Uterus (tissue), 4 donors: ENCODE results near the gene SHISA9. TPM values are rescaled to one million over a fixed set of nuclear protein-coding genes. Genes with fewer than 3 reads are reported as not detected.

Experiments used
- DNase-seq, 2 donors: peaks; one replicate each; pipeline ENCODE4 v3.0.0-alpha.2; 2019 to 2020
- H3K27ac ChIP-seq, 2 donors: fragments of 200-600 bp; sonication (generic); 1 replicate in 1 of 2; 2 replicates in 1 of 2; pipeline ENCODE4 v1.5.1; 2016 to 2018
- H3K27me3 ChIP-seq, 2 donors: fragments of 200-600 bp; sonication (generic); one replicate each; pipeline ENCODE4 v1.5.1; 2018 to 2019; ENCODE audit warnings: control low read depth in 1 of 2
- H3K36me3 ChIP-seq, 2 donors: fragments of 200-600 bp; sonication (generic); one replicate each; pipeline ENCODE4 v1.5.1; 2019; ENCODE audit warnings: control low read depth in 1 of 2
- H3K4me1 ChIP-seq, 2 donors: fragments of 200-600 bp; sonication (generic); one replicate each; pipeline ENCODE4 v1.5.1; 2018 to 2019; ENCODE audit warnings: control low read depth in 1 of 2
- H3K4me3 ChIP-seq, 2 donors: fragments of 200-600 bp; sonication (generic); 1 replicate in 1 of 2; 2 replicates in 1 of 2; pipeline ENCODE4 v1.5.1; 2018 to 2019; ENCODE audit warnings: mild to moderate bottlenecking in 1 of 2
- H3K9me3 ChIP-seq, 2 donors: fragments of 200-600 bp; sonication (generic); one replicate each; pipeline ENCODE4 v1.5.1; 2019; ENCODE audit warnings: control low read depth in 1 of 2
- CTCF ChIP-seq, 4 experiments: fragments of 200-600 bp in 2 of 4; fragments of 450-650 bp in 2 of 4; sonication (generic) in 2 of 4; IDR thresholded peaks; one replicate each; pipeline ENCODE4 v1.5.1; 2016 to 2019; ENCODE audit warnings: antibody characterized with exemption in 4 of 4, mild to moderate bottlenecking in 2 of 4, moderate library complexity in 1 of 4
- POLR2A ChIP-seq, 2 donors: fragments of 450-650 bp; IDR thresholded peaks; one replicate each; pipeline ENCODE4 v1.6.1; 2016; ENCODE audit warnings: antibody characterized with exemption in 2 of 2, mild to moderate bottlenecking in 1 of 2, moderate library complexity in 1 of 2
- intact Hi-C: fragments of 100-400 bp; cut with DNase I; formaldehyde crosslinking; loops from one replicate; pipeline ENCODE4 v1.15.1; 2023; ENCODE audit warnings: low total_unique reads
- total RNA-seq, 4 donors: library from RNA; depleted of rRNA in 3 of 4; stranded (reverse); fragments of >200 nt in 3 of 4; gene quantifications; one replicate each; pipeline versions ENCODE4 v1.1.0 to v1.2.4, GENCODE V29; 2014 to 2023
- donor health status: DM: yes; HTN: yes; CAD: no.

SHISA9 gene
- total RNA-seq, 4 donors from 2014 or later = 0.27 TPM; not detected in 3

DNA sequence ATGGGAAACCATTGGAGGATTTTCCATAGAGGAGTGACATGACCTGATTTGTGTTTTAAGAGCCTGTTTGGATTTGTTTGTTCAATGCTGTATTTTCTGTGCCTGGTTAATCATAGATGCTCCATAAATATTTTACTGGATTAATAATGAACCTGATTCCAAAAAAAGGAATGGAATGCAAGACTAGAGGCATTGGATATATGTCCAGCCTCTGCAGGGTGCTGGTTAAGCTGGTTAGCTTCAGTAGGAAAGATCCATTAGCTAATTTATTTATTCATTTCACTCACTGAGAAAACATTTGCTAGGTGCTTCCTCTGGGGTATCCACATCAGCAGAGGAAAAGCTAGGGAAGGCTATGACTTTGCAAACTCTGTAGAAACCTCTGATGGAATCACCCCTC is 57.7 kb downstream of the SHISA9 start:
- Histone ChIP-seq H3K4me3 (no peak overlapping the region), H3K27ac (no peak overlapping the region), H3K4me1 (no peaks in the 10 kb centered on the region), H3K27me3 (no peaks in the 10 kb centered on the region), H3K9me3 (no peaks in the 10 kb centered on the region), H3K36me3 (no peaks in the 10 kb centered on the region)
- TF ChIP-seq POLR2A (IDR thresholded peaks at IDR 0.05) (no peak), CTCF (IDR thresholded peaks at IDR 0.05) (no peak)
- intact Hi-C loops = no loop called here
- no peak for DNase-seq

DNA sequence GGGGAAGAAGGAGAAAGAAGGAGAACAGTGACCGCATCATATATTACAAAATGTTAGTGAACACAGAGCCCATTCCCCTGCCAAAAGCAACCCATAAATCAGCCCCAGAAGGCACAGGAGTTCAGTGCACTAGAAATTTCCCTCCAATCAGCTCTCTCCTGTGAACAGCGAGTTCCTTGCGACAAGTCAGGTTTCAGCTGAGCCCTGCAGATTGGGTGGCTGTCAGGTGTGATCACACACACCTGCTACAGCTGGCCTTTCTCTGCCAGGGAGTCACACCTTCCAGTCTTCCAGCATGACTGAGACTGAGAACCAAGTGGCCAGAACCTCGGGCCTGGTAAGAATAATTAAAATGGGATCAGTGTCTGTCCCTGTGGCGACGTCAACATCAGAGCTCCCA is 60.2 kb downstream of the SHISA9 start:
- TF ChIP-seq POLR2A (IDR thresholded peaks at IDR 0.05) (no peak), CTCF (IDR thresholded peaks at IDR 0.05) (no peak)
- Histone ChIP-seq H3K9me3 (no peaks in the 10 kb centered on the region), H3K36me3 (no peaks in the 10 kb centered on the region), H3K4me1 (no peaks in the 10 kb centered on the region), H3K4me3 (no peak overlapping the region), H3K27ac (no peak overlapping the region), H3K27me3 (no peaks in the 10 kb centered on the region)
- intact Hi-C loops = no loop called here
- no peak for DNase-seq

DNA sequence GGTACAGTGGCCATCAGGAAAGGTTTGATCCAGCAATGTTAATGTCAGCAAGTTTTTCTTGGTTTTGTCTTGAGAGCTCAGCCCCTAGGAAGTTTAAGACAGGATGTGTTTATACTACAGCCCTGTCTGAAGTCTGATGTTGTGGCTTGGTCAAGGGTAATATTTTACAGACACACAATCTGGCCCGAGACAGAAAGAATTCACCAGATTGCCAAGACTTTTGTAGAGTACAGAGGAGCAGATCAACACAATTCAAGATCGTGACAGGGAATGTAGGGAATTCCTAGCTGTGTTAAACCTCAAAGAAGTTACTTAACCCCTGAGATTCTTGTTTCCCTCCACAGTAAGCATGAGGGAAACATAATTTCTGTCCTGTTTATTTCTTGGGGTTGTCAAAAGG is 63.1 kb downstream of the SHISA9 start:
- Histone ChIP-seq H3K9me3 (no peaks in the 10 kb centered on the region), H3K27ac (no peak overlapping the region), H3K27me3 (no peaks in the 10 kb centered on the region), H3K4me3 (no peak overlapping the region), H3K36me3 (no peaks in the 10 kb centered on the region), H3K4me1 (no peaks in the 10 kb centered on the region)
- intact Hi-C loops = no loop called here
- TF ChIP-seq CTCF (IDR thresholded peaks at IDR 0.05) = no peak
- no peak for DNase-seq

- Histone ChIP-seq H3K27ac (no peak overlapping the region), H3K9me3 (no peaks in the 10 kb centered on the region), H3K4me3 (no peak overlapping the region), H3K27me3 (no peaks in the 10 kb centered on the region), H3K4me1 (no peaks in the 10 kb centered on the region), H3K36me3 (no peaks in the 10 kb centered on the region)
- DNase-seq = no peak
- TF ChIP-seq CTCF (IDR thresholded peaks at IDR 0.05) = no peak
- TF ChIP-seq POLR2A (IDR thresholded peaks at IDR 0.05) = no peak
- intact Hi-C loops = no loop called here
These were observed 63.9 kb downstream of the SHISA9 start for GRCh38 chr16:12965274-12965804.

GRCh38 chr16:12971241-12971640 is 69.8 kb downstream of the SHISA9 start:
- DNase-seq = no peak
- H3K4me1 ChIP-seq = no peaks in the 10 kb centered on the region
- no peaks in the 10 kb centered on the region for H3K9me3 ChIP-seq
- H3K27ac ChIP-seq = no peak overlapping the region
- no peaks in the 10 kb centered on the region for H3K36me3 ChIP-seq
- no peaks in the 10 kb centered on the region for H3K27me3 ChIP-seq
- no peak overlapping the region for H3K4me3 ChIP-seq
- no peak for TF ChIP-seq CTCF (IDR thresholded peaks at IDR 0.05)
- TF ChIP-seq POLR2A (IDR thresholded peaks at IDR 0.05) = no peak
- intact Hi-C loops = no loop called here
